ENCODE measurements around the gene KLHL36.
"Not testable (repeated sequence)": the region's sequence is repeated elsewhere in the genome, so short reads cannot be mapped to it uniquely, and the experiment has no call there.

The KLHL36 gene

DNA sequence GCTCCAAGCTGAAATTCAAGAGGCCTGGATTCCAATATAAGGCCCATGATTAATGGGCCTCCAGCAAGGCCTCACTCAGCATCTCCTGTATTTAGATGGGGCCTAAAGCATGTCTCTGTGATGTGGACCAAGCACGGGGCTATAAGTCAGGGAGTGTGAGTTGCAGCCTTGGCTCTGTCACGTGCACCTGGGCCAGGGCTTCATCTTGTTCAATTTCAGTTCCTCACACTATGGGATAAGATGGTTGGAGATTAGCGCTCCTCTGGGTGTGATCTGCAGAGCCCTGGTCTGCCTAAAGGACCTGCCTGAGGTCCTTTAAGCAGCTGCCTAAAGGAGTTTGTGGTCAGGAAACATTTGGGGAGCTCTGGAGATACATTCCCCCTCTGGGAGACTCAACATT, 25.2 kb downstream of the KLHL36 start:
- DNase-seq, result no peak

- no peak for DNase-seq
These were observed 27.1 kb downstream of the KLHL36 start for GRCh38 chr16:84675423-84675822.

DNA sequence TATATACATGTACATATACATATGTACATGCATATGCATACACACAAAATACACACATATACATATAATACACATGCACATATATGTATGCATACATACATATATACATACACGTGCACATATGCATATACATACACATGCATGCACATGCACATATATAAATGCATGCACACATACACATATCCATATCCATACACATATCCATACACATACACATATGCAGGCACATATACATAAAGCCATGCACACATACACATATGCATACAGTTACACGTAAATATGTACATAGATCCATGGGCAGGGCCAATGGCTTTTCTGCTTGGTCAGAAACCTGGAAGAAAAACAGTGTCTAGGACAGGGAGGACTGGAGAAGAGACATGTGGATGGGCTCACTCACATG, 27.6 kb downstream of the KLHL36 start:
- DNase-seq, result no peak

GRCh38 chr16:84677017-84677803, 28.9 kb downstream of the KLHL36 start:
- no peak for DNase-seq

DNA sequence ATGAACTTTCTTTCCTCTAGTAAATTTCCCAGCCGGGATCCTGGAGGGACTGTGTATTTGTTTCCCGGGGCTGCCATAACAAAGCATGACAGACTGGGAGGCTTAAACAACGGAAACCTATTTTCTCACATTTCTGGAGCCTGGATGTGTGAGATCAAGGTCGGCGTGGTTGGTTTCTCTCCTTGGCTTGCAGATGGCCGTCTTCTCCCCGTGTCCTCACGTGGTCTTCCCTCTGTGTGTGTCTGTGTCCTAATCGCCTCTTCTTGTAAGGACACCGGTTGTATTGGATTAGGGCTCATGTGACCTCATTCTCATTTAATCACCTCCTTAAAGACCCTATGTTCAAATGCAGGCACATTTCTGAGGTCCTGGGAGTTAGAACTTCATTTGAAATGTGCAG, 29.5 kb downstream of the KLHL36 start:
- no peak for DNase-seq

DNA sequence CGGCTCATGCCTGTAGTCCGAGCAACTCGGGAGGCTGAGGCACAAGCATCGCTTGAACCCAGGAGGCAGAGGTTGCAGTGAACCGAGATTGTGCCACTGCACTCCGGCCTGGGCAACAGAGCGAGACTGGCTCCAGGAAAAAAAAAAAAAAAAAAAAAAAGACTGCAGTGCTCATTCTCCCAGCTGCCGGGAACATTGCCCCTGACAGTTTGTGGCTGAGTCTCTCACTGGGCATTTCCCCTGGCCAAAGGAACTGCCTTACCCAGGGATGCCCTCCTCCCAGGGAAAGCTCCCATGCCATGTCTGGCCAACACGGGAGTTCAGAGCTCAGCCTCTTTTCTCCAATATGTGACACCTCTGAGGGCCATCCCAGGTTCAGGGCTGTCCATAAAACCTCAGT, 30.2 kb downstream of the KLHL36 start:
- DNase-seq, result no peak

- DNase-seq, result no peak
These were observed 32.0 kb downstream of the KLHL36 start for GRCh38 chr16:84680165-84680842.

DNA sequence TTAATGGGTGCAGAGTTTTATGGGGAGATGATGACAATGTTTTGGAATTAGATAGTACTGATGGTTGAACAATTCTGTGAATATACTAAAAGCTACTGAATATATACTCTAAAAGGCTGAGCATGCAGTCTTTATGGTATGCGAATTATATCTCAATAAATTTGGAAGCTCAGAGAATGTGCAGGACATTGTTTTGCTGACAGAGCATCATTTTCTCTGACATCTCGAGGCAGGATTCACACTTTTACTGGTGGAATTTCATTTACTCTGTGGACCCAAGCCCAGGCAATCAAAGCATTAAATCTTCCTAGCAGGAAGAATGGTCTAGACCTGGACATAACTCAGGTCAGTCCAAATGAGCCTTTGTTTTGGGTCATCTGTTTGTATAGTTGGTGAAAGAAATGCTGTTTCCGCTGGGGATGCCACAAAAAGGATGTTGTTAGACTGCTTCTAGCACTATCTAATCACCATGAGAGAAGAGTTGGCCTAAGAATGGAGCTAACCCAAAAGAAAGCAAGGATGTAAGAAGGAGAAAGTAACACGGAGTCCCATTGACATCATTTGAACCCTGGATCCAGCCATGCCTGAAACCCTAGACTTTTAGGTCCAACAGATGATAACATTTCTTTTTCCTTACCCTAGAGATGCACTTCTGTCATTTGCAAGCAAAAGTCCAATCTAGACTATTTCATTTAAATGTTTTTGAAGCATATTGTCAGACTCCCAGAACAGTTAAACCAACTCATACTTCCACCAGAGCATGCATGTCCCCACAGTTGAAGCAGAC, 32.7 kb downstream of the KLHL36 start:
- no peak for DNase-seq

- DNase-seq, result no peak
These were observed 35.6 kb downstream of the KLHL36 start for GRCh38 chr16:84683691-84684591.

DNA sequence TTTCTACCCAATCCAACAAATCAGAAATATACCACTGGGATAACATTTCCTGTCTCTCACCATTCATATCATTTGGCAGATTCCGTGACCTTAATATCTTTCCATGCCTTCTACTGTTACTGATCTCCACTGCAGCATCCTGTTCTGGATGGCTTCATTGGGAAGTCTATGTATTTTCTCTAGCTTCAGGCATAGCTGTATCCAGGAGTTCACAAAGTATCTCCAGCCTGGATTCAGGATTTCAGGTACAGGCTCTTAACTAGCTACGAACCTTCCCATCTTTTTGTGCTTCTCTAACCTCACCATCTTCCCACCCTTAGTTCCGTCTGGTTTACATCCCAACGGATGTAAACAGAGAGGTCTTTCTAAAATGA, 36.3 kb downstream of the KLHL36 start:
- DNase-seq, result no peak

GRCh38 chr16:84685210-84685609, 36.9 kb downstream of the KLHL36 start:
- no peak for DNase-seq

DNA sequence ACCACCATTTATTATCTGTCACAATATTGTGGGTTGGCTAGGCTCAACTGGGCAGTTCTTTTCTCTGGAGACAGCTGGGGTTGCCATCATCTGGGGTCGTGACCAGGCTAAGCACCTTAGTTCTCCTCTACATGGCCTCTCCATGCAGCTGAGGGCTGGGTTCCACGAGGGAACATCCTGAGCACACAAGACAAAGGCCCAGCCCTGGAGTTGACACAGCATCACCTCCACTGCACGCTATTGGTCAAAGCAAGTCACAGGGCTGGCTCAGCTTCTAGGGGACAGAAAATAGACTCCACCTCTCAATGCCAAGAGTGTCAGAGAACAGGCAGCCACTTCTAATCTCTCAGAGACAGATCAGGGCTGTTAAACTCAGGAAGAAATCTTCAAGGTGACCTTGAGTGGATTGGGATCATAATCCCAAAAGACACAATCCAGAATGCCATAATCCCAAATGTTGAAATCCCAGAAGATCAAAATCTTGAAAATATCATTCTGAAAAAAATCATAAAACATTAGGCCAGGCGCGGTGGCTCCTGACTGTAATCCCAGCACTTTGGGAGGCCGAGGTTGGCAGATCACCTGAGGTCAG, 38.5 kb downstream of the KLHL36 start:
- no peak for DNase-seq

- DNase-seq, result no peak
These were observed 39.4 kb downstream of the KLHL36 start for GRCh38 chr16:84687715-84688114.

DNA sequence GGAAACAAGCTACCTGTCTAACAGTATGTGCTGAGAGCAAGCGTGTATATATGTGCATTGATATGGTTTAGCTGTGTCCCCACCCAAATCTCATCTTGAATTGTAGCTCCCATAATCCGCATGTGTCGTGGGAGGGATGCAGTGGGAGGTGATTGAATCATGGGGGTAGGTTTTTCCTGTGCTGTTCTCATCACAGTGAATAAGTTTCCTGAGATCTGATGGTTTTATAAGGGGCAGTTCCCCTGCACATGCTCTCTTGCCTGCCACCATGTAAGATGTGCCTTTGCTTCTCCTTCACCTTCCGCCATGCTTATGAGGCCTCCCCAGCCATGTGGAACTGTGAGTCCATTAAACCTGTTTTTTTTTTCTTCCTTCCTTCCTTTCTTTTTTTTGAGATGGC, 39.9 kb downstream of the KLHL36 start:
- not testable (repeated sequence) for DNase-seq

GRCh38 chr16:84689111-84689510, 40.8 kb downstream of the KLHL36 start:
- DNase-seq, result no peak

DNA sequence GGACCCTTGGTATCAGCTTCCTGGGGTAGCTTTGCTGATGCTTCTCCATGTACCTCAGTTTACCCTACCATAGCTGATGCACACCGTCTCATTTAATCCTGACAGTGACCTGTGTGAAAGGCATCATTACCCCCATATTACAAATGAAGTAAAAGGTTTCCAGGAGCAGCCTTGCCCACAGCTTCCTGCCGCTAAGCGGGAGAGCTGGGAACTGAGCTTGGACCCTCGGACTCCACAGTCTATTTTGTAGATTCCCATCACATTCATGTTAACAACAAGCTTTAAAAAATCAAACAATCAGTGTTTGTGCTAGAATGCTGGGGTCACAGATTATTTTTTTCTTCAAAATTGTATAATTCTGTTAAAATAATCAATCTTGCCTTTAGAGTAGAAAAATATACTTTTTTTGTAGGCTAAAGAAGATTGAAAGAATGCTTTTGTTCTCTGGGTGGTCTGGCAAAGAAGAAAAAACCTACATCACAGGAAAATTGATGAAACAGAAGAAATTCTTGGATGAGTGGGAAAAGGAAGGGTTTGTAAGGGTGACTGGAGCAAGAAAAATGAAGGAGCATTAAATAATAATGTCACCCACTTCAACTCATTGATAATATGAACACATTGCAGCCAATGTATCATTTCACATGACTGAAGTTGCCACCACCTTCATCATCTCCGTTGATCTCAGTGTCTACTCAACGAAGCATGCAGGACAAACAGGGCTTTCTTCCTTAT, 41.9 kb downstream of the KLHL36 start:
- DNase-seq, result no peak

GRCh38 chr16:84692451-84693214, 44.3 kb downstream of the KLHL36 start:
- no peak for DNase-seq

- not testable (repeated sequence) for DNase-seq
These were observed 45.6 kb downstream of the KLHL36 start for GRCh38 chr16:84693869-84694268.

- no peak for DNase-seq
These were observed 46.7 kb downstream of the KLHL36 start for GRCh38 chr16:84694980-84695379.

DNA sequence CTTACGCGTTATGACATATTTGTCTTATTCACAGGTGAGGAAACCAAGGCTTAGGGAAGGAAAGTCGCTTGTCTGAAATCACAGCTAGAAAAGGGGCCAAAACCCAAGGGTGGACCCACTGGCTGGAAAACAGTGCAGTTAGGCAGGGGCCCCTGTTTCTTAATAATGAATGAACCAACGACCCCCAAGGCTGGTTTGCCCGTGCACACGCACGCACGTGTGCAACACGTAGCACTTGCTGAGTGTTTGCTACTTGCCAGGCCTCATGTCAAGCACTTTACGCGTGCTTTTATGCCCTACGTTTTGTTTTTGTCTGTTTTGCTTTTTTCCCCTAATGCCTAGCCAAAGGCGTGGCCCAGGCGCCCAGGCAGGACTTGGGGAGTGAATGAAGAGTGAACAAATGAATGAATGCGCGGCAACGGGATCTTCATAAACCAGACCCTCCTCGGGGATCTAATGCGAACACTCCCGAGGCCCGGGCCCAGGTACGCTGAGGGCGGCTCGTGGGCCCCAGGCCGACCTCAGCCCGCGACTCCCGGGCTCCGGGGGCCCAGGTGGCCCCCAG, 50.9 kb downstream of the KLHL36 start:
- DNase-seq, result no peak
